Brain microvascular endothelial cell (primary cell): ENCODE results near the gene MDFI.

Source experiments
- DNase-seq: peaks from one replicate; pipeline ENCODE4 v3.0.0-alpha.2; 2020
- H3K27ac ChIP-seq: fragments of 250-450 bp; sonication (Bioruptor Pico); 2 replicates; pipeline ENCODE4 v1.5.1; 2020; ENCODE audit warnings: mild to moderate bottlenecking, moderate library complexity
- H3K27me3 ChIP-seq: fragments of 250-450 bp; sonication (Bioruptor Pico); replicated peaks from 2 replicates; pipeline ENCODE4 v1.5.1; 2020; ENCODE audit warnings: mild to moderate bottlenecking
- H3K36me3 ChIP-seq: fragments of 250-450 bp; sonication (Bioruptor Pico); replicated peaks from 2 replicates; pipeline ENCODE4 v1.5.1; 2020; ENCODE audit warnings: mild to moderate bottlenecking
- H3K4me3 ChIP-seq: 2 replicates; pipeline ENCODE4 v1.5.1; 2011; ENCODE audit warnings: low read depth, mild to moderate bottlenecking, control low read depth, low read length, moderate library complexity
- CTCF ChIP-seq: IDR thresholded peaks from 2 replicates; pipeline ENCODE4 v1.5.1; 2011; ENCODE audit warnings: low read depth, mild to moderate bottlenecking, moderate library complexity, low read length, control low read depth, inconsistent platforms; ENCODE audit errors: missing control alignments
- in situ Hi-C: cut with HindIII; loops from 2 replicates; pipeline ENCODE4 v1.10.0; 2017; ENCODE audit warnings: low sequenced_read_pairs, low pct_ligation_motif_present

The MDFI gene

GRCh38 chr6:41605649-41606048 lies 32.6 kb upstream of the MDFI start:
- in situ Hi-C loops = no loop called here
- H3K36me3 ChIP-seq = no peaks in the 10 kb centered on the region
- H3K27me3 ChIP-seq = no peaks in the 10 kb centered on the region
- no peak for TF ChIP-seq CTCF
- H3K27ac ChIP-seq = no peak overlapping the region
- no peak for DNase-seq
- no peak overlapping the region for H3K4me3 ChIP-seq

GRCh38 chr6:41607036-41607435 lies 31.2 kb upstream of the MDFI start:
- Histone ChIP-seq H3K27ac (no peak overlapping the region), H3K4me3 (no peak overlapping the region), H3K27me3 (no peaks in the 10 kb centered on the region), H3K36me3 (no peaks in the 10 kb centered on the region)
- no peak for DNase-seq
- in situ Hi-C loops = no loop called here
- no peak for TF ChIP-seq CTCF

- in situ Hi-C loops = no loop called here
- Histone ChIP-seq H3K27ac (no peak overlapping the region), H3K27me3 (no peaks in the 10 kb centered on the region), H3K36me3 (no peaks in the 10 kb centered on the region), H3K4me3 (no peak overlapping the region)
- no peak for DNase-seq
- no peak for TF ChIP-seq CTCF
Measured at GRCh38 chr6:41607736-41608135, 30.5 kb upstream of the MDFI start.

GRCh38 chr6:41608443-41609151 lies 29.7 kb upstream of the MDFI start:
- Histone ChIP-seq H3K4me3 (no peak overlapping the region), H3K36me3 (no peaks in the 10 kb centered on the region), H3K27ac (no peak overlapping the region), H3K27me3 (no peaks in the 10 kb centered on the region)
- in situ Hi-C loops = no loop called here
- DNase-seq = no peak
- TF ChIP-seq CTCF = no peak

GRCh38 chr6:41614715-41615114 lies 23.6 kb upstream of the MDFI start:
- in situ Hi-C loops = no loop called here
- no peak for DNase-seq
- Histone ChIP-seq H3K36me3 (no peaks in the 10 kb centered on the region), H3K27me3 (no peaks in the 10 kb centered on the region), H3K27ac (no peak overlapping the region), H3K4me3 (no peak overlapping the region)
- no peak for TF ChIP-seq CTCF

GRCh38 chr6:41615311-41615710 lies 23.0 kb upstream of the MDFI start:
- TF ChIP-seq CTCF = no peak
- no peak for DNase-seq
- H3K4me3 ChIP-seq = no peak overlapping the region

More at GRCh38 chr6:41615311-41615710, 23.0 kb upstream of the MDFI start:
- no peaks in the 10 kb centered on the region for H3K36me3 ChIP-seq
- in situ Hi-C loops = no loop called here
- no peak overlapping the region for H3K27ac ChIP-seq
- H3K27me3 ChIP-seq = no peaks in the 10 kb centered on the region
